SK-N-SH treated with all-trans-retinoic acid at 6 μM for 48 hours (cell line): Measurements from ENCODE around the gene SORCS2.

Experiments
- ATAC-seq: fragments of 200-7000 bp; cut with Tn5 transposase; 3 replicates; pipeline ENCODE4 v1.9.1; 2020; ENCODE audit warnings: mild to moderate bottlenecking, moderate library complexity
- ARNTL ChIP-seq: fragments of 450-650 bp; formaldehyde crosslinking; IDR thresholded peaks from 2 replicates; pipeline ENCODE4 v1.5.0; 2020; ENCODE audit warnings: low read depth, mild to moderate bottlenecking, moderate library complexity, borderline replicate concordance
- BACH2 ChIP-seq: fragments of 250-450 bp; sonication (Bioruptor Pico); IDR thresholded peaks from 2 replicates; pipeline ENCODE4 v1.9.0; 2021; ENCODE audit warnings: mild to moderate bottlenecking, borderline replicate concordance
- CSDC2 ChIP-seq: fragments of 250-450 bp; sonication (Bioruptor Pico); IDR thresholded peaks from 2 replicates; pipeline ENCODE4 v1.5.0; 2020; ENCODE audit warnings: mild to moderate bottlenecking, moderate library complexity
- ESRRG ChIP-seq: fragments of 250-450 bp; sonication (Bioruptor Pico); IDR thresholded peaks from 2 replicates; pipeline ENCODE4 v1.6.1; 2021; ENCODE audit warnings: mild to moderate bottlenecking
- GLIS3 ChIP-seq: fragments of 250-450 bp; sonication (Bioruptor Pico); IDR thresholded peaks from 2 replicates; pipeline ENCODE4 v1.5.0; 2020; ENCODE audit warnings: mild to moderate bottlenecking, moderate library complexity
- ISL1 ChIP-seq: fragments of 250-450 bp; sonication (Bioruptor Pico); IDR thresholded peaks from 2 replicates; pipeline ENCODE4 v2.1.2; 2022; ENCODE audit warnings: mild to moderate bottlenecking, moderate library complexity
- OSR1 ChIP-seq: fragments of 250-450 bp; sonication (Bioruptor Pico); IDR thresholded peaks from 2 replicates; pipeline ENCODE4 v1.8.0; 2022; ENCODE audit warnings: moderate library complexity, mild to moderate bottlenecking, inconsistent platforms
- PPARA ChIP-seq: fragments of 250-450 bp; sonication (Bioruptor Pico); IDR thresholded peaks from 2 replicates; pipeline ENCODE4 v1.5.0; 2020; ENCODE audit warnings: mild to moderate bottlenecking, borderline replicate concordance
- RARB ChIP-seq: fragments of 250-450 bp; sonication (Bioruptor Pico); IDR thresholded peaks from 2 replicates; pipeline ENCODE4 v1.8.0; 2021; ENCODE audit warnings: mild to moderate bottlenecking, moderate library complexity
- SNAI2 ChIP-seq: fragments of 250-450 bp; sonication (Bioruptor Pico); IDR thresholded peaks from 2 replicates; pipeline ENCODE4 v1.5.0; 2020; ENCODE audit warnings: mild to moderate bottlenecking, moderate library complexity
- TCF4 ChIP-seq: fragments of 250-450 bp; sonication (Bioruptor Pico); IDR thresholded peaks from 2 replicates; pipeline ENCODE4 v1.8.0; 2021; ENCODE audit warnings: mild to moderate bottlenecking, moderate library complexity, borderline replicate concordance
- TOX ChIP-seq: fragments of 250-450 bp; sonication (Bioruptor Pico); IDR thresholded peaks from 2 replicates; pipeline ENCODE4 v1.8.0; 2021; ENCODE audit warnings: mild to moderate bottlenecking, moderate library complexity, borderline replicate concordance
- ZC3H10 ChIP-seq: fragments of 250-450 bp; sonication (Bioruptor Pico); IDR thresholded peaks from 2 replicates; pipeline ENCODE4 v1.5.1; 2021; ENCODE audit warnings: mild to moderate bottlenecking, moderate library complexity
- ZFP3 ChIP-seq: fragments of 250-450 bp; sonication (Bioruptor Pico); IDR thresholded peaks from 2 replicates; pipeline ENCODE4 v1.5.0; 2020; ENCODE audit warnings: mild to moderate bottlenecking, moderate library complexity
- ZFP30 ChIP-seq: fragments of 450-650 bp; formaldehyde crosslinking; IDR thresholded peaks from 2 replicates; pipeline ENCODE4 v1.5.0; 2022; ENCODE audit warnings: mild to moderate bottlenecking, moderate library complexity
- ZNF565 ChIP-seq: fragments of 450-650 bp; formaldehyde crosslinking; conservative IDR thresholded peaks from 2 replicates; pipeline ENCODE4 v1.5.0; 2020; ENCODE audit warnings: low read depth, mild to moderate bottlenecking, moderate library complexity
- ZNF70 ChIP-seq: fragments of 450-650 bp; formaldehyde crosslinking; IDR thresholded peaks from 2 replicates; pipeline ENCODE4 v1.5.0; 2020; ENCODE audit warnings: mild to moderate bottlenecking, moderate library complexity
- ZNF8 ChIP-seq: fragments of 450-650 bp; formaldehyde crosslinking; IDR thresholded peaks from 2 replicates; pipeline ENCODE4 v1.5.0; 2020; ENCODE audit warnings: mild to moderate bottlenecking, moderate library complexity
- TF ChIP-seq, protein P1 (sequence below): fragments of 250-450 bp; sonication (Bioruptor Pico); IDR thresholded peaks from 2 replicates; pipeline ENCODE4 v1.5.1; 2020; ENCODE audit warnings: low read depth, mild to moderate bottlenecking, moderate library complexity
- TF ChIP-seq, protein P2 (sequence below): fragments of 250-450 bp; sonication (Bioruptor Pico); IDR thresholded peaks from 2 replicates; pipeline ENCODE4 v1.8.0; 2021; ENCODE audit warnings: low read depth, mild to moderate bottlenecking, moderate library complexity, borderline replicate concordance
- TF ChIP-seq, protein P3 (sequence below): fragments of 250-450 bp; sonication (Bioruptor Pico); IDR thresholded peaks from 2 replicates; pipeline ENCODE4 v1.5.1; 2021; ENCODE audit warnings: mild to moderate bottlenecking, moderate library complexity
- TF ChIP-seq, protein P4 (sequence below): fragments of 250-450 bp; sonication (Bioruptor Pico); IDR thresholded peaks from 2 replicates; pipeline ENCODE4 v1.5.0; 2020; ENCODE audit warnings: mild to moderate bottlenecking, moderate library complexity

The SORCS2 gene

DNA sequence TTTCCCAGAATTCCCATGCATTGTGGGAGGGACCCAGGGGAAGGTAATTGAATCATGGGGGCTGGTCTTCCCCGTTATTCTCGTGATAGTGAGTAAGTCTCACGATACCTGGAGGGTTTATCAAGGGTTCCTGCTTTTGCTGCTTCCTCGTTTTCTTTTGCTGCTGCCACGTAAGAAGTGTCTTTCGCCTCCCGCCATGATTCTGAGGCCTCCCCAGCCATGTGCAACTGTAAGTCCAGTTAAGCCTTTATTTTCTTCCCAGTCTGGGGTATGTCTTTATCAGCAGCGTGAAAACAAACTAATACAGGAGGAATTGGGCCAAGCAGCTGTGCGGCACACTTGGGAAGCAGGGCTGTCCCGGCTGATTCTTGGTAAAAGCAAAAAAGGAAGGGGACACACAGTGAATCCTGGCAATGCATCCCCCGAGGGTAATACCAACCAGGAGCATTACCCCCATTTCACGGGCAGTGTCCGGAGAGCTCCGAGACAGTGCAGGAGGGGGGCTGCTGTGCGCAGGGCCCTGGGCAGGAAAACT is 561.7 kb downstream of the SORCS2 start:
- ATAC-seq: no peak
- TF ChIP-seq CSDC2 (CRISPR knock-in tag) (no peak), TOX (CRISPR knock-in tag) (no peak), ZNF8 (CRISPR knock-in tag) (no peak), ZNF565 (CRISPR knock-in tag) (no peak), ISL1 (CRISPR knock-in tag) (no peak)
- TF ChIP-seq, protein P1, sequence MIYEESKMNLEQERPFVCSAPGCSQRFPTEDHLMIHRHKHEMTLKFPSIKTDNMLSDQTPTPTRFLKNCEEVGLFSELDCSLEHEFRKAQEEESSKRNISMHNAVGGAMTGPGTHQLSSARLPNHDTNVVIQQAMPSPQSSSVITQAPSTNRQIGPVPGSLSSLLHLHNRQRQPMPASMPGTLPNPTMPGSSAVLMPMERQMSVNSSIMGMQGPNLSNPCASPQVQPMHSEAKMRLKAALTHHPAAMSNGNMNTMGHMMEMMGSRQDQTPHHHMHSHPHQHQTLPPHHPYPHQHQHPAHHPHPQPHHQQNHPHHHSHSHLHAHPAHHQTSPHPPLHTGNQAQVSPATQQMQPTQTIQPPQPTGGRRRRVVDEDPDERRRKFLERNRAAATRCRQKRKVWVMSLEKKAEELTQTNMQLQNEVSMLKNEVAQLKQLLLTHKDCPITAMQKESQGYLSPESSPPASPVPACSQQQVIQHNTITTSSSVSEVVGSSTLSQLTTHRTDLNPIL (CRISPR knock-in tag): no peak

DNA sequence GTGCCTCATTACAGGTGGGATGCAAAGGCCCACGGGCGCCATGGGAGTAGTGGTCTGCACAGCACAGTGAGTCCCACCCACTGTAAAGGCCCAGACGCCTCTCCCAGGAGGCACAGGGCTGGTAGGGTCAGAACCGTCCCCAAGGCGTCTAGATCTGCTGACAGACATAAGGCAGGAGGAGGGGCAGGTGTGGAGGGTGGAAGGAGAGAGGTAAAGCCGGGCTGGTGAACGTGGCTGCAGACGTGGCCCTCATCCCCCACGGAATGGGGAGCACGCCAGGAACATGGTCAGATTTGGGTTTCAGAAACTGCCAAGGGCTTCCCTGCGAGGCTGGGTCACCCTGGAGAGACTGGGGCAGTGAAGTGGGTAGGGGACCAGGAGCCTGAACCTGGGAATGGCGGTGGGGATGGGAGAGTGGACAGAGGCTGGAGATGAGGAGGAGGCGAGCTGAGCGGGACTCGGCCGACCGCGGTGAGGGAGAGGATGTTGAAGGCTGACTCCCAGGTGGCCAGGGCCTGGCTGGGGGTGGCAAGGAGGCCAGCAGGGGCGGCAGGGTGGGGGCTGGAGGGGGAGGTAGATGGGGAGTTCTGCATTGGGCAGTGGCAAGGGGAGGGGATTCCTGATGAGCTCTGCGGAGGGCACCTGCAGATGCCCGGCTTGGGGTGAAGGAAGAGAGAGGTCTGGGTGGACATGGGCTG is 562.4 kb downstream of the SORCS2 start:
- ATAC-seq: no peak; the same call in 2 of the 3 replicates
- no peak for TF ChIP-seq OSR1 (CRISPR knock-in tag)
- no peak for TF ChIP-seq ESRRG (CRISPR knock-in tag)
- no peak for TF ChIP-seq PPARA (CRISPR knock-in tag)
- TF ChIP-seq, protein P2, sequence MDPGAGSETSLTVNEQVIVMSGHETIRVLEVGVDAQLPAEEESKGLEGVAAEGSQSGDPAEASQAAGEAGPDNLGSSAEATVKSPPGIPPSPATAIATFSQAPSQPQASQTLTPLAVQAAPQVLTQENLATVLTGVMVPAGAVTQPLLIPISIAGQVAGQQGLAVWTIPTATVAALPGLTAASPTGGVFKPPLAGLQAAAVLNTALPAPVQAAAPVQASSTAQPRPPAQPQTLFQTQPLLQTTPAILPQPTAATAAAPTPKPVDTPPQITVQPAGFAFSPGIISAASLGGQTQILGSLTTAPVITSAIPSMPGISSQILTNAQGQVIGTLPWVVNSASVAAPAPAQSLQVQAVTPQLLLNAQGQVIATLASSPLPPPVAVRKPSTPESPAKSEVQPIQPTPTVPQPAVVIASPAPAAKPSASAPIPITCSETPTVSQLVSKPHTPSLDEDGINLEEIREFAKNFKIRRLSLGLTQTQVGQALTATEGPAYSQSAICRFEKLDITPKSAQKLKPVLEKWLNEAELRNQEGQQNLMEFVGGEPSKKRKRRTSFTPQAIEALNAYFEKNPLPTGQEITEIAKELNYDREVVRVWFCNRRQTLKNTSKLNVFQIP (CRISPR knock-in tag): no peak
- no peak for TF ChIP-seq TOX (CRISPR knock-in tag)
- no peak for TF ChIP-seq ZFP3 (CRISPR knock-in tag)
- no peak for TF ChIP-seq ZNF8 (CRISPR knock-in tag)
- TF ChIP-seq ARNTL (CRISPR knock-in tag): no peak
- TF ChIP-seq SNAI2 (CRISPR knock-in tag): no peak
- TF ChIP-seq, protein P3, sequence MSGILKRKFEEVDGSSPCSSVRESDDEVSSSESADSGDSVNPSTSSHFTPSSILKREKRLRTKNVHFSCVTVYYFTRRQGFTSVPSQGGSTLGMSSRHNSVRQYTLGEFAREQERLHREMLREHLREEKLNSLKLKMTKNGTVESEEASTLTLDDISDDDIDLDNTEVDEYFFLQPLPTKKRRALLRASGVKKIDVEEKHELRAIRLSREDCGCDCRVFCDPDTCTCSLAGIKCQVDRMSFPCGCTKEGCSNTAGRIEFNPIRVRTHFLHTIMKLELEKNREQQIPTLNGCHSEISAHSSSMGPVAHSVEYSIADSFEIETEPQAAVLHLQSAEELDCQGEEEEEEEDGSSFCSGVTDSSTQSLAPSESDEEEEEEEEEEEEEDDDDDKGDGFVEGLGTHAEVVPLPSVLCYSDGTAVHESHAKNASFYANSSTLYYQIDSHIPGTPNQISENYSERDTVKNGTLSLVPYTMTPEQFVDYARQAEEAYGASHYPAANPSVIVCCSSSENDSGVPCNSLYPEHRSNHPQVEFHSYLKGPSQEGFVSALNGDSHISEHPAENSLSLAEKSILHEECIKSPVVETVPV (CRISPR knock-in tag): no peak
- TF ChIP-seq TCF4 (CRISPR knock-in tag): no peak
- no peak for TF ChIP-seq BACH2 (CRISPR knock-in tag)
- TF ChIP-seq, protein P1 (CRISPR knock-in tag): no peak

DNA sequence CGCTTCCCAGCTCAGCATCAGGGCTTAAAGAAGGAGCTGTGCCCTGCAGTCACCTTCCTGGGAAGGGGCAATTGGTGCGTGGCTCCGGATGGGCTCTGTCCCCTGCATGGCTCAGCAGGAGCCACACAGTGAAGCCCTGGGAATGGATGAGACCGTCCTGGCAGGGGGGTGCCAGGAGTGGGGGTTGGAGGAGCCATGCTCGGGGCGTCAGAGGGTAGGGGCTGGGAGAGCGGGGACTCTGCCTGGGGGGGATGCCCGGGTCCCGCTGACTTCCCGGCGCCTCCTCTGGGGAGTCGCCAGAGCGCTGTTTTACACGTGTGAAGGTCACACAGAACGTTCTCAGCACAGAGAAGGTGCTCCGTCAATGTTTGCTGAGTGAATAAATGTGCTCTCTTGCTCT is 563.2 kb downstream of the SORCS2 start:
- TF ChIP-seq BACH2 (CRISPR knock-in tag): no peak
- TF ChIP-seq ZFP30 (CRISPR knock-in tag): no peak
- no peak for TF ChIP-seq ARNTL (CRISPR knock-in tag)
- no peak for TF ChIP-seq TCF4 (CRISPR knock-in tag)
- TF ChIP-seq GLIS3 (CRISPR knock-in tag): no peak
- TF ChIP-seq ZNF565 (CRISPR knock-in tag): no peak
- TF ChIP-seq RARB (CRISPR knock-in tag): no peak
- TF ChIP-seq ZNF70 (CRISPR knock-in tag): no peak
- TF ChIP-seq ISL1 (CRISPR knock-in tag): no peak
- TF ChIP-seq ZNF8 (CRISPR knock-in tag): no peak
- TF ChIP-seq OSR1 (CRISPR knock-in tag): no peak
- TF ChIP-seq, protein P4, sequence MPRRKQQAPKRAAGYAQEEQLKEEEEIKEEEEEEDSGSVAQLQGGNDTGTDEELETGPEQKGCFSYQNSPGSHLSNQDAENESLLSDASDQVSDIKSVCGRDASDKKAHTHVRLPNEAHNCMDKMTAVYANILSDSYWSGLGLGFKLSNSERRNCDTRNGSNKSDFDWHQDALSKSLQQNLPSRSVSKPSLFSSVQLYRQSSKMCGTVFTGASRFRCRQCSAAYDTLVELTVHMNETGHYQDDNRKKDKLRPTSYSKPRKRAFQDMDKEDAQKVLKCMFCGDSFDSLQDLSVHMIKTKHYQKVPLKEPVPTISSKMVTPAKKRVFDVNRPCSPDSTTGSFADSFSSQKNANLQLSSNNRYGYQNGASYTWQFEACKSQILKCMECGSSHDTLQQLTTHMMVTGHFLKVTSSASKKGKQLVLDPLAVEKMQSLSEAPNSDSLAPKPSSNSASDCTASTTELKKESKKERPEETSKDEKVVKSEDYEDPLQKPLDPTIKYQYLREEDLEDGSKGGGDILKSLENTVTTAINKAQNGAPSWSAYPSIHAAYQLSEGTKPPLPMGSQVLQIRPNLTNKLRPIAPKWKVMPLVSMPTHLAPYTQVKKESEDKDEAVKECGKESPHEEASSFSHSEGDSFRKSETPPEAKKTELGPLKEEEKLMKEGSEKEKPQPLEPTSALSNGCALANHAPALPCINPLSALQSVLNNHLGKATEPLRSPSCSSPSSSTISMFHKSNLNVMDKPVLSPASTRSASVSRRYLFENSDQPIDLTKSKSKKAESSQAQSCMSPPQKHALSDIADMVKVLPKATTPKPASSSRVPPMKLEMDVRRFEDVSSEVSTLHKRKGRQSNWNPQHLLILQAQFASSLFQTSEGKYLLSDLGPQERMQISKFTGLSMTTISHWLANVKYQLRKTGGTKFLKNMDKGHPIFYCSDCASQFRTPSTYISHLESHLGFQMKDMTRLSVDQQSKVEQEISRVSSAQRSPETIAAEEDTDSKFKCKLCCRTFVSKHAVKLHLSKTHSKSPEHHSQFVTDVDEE (CRISPR knock-in tag): no peak
- TF ChIP-seq ESRRG (CRISPR knock-in tag): no peak
- TF ChIP-seq SNAI2 (CRISPR knock-in tag): no peak
- no peak for TF ChIP-seq ZC3H10 (CRISPR knock-in tag)
- no peak for TF ChIP-seq CSDC2 (CRISPR knock-in tag)
- TF ChIP-seq, protein P3 (CRISPR knock-in tag): no peak
- no peak for TF ChIP-seq ZFP3 (CRISPR knock-in tag)
- ATAC-seq: peak; percentile 9
